NCI-H2171 treated with DMSO at 0.1 percent for 48 hours (cell line): ENCODE data around the gene CCDC71L.
A peak's percentile ranks its signal among the peaks of the same experiment; 100 is the strongest.
"Not testable (repeated sequence)": the region's sequence is repeated elsewhere in the genome, so short reads cannot be mapped to it uniquely, and the experiment has no call there.

Experiments used
- DNase-seq: peaks from one replicate; lab custom pipeline; 2025; lab: John Stamatoyannopoulos, UW

Gene CCDC71L

GRCh38 chr7:106660862-106661720 lies at the start of gene CCDC71L:
Gene CCDC71L (minus strand): TSS chr7:106661158. CDS start chr7:106660896, 262 bp downstream.
- DNase-seq = peak; percentile 95

DNA sequence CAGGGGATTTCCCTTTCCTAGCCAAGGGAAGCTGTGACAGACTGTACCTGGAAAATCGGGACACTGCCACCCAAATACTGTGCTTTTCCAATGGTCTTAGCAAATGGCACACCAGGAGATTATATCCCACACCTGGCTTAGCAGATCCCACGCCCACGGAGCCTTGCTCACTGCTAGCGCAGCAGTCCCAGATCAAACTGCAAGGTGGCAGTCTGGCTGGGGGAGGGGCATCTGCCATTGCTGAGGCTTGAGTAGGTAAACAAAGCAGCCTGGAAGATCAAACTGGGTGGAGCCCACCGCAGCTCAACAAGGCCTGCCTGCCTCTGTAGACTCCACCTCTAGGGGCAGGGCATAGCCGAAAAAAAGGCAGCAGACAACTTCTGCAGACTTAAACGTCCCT lies 48.6 kb upstream of the CCDC71L start:
- DNase-seq = not testable (repeated sequence)

- DNase-seq = no peak
Measured at GRCh38 chr7:106704000-106704840, 43.3 kb upstream of the CCDC71L start.

GRCh38 chr7:106693677-106694353 lies 32.9 kb upstream of the CCDC71L start:
- DNase-seq = no peak

DNA sequence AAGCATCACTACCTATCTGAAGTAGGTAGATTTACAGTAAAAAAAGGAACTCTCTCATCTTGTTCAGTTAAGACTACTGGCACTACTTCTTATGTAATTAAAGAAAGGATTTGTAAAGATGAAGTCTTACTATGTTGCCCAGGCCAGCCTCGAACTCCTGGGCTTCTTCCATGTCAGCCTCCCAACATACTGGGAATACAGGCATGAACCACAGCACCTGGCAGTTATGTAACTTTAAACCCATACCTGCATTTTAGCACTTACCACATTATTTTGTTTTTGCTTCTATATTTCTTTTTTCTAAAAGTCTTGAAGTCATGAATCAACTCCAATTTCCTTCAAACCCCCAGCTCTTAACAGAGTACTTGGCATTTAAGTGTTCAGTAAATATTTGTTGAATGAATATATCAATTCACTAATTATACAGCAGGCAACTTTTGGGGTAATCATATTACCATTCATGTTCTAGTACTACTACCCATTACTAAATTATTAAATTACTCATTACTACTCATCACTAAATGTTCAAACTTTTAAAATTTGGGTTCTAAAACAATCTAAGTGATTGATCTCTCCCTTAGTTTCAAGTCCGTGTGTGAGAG lies 31.6 kb upstream of the CCDC71L start:
- DNase-seq = no peak

- not testable (repeated sequence) for DNase-seq
Measured at GRCh38 chr7:106688161-106688560, 27.2 kb upstream of the CCDC71L start.

- DNase-seq = no peak
Measured at GRCh38 chr7:106683941-106684340, 23.0 kb upstream of the CCDC71L start.

GRCh38 chr7:106681815-106682495 lies 21.0 kb upstream of the CCDC71L start:
- no peak for DNase-seq

GRCh38 chr7:106679153-106679931 lies 18.4 kb upstream of the CCDC71L start:
- no peak for DNase-seq

DNA sequence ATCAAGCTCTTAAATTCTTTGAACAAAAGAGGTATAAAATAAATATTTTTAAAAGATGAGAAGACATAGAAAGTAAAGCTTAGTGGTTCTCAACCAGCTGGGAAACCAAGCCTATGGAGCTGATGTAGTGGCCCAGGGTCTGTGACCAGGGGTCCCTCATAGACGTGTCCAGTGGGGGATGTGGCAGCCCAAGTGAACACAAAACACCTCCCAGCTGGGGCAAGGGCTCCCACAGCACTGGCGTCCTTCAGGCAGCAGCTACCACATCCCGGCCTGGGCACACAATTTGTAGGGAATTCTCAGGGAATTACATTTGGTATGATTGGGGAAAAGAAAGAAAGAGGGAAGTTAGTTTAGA lies 17.8 kb upstream of the CCDC71L start:
- no peak for DNase-seq

DNA sequence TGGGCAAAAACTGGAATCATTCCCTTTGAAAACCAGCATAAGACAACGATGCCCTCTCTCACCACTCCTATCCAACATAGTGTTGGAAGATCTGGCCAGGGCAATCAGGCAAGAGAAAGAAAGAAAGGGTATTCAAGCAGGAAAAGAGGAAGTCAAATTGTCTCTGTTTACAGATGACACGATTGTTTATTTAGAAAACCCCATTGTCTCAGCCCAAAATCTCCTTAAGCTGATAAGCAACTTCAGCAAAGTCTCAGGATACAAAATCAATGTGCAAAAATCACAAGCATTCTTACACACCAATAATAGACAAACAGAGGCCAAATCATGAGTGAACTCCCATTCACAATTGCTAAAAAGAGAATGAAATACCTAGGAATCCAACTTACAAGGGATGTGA lies 15.5 kb upstream of the CCDC71L start:
- not testable (repeated sequence) for DNase-seq

DNA sequence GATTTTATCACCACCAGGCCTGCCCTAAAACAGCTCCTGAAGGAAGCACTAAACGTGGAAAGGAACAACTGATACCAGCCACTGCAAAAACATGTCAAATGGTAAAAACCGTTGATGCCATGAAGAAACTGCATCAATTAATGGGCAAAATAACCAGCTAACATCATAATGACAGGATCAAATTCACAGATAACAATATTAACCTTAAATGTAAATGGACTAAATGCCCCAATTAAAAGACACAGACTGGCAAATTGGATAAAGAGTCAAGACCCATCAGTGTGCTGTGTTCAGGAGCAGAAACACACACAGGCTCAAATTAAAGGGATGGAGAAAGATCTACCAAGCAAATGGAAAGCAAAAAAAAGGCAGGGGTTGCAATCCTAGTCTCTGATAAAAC lies 12.7 kb upstream of the CCDC71L start:
- not testable (repeated sequence) for DNase-seq

- not testable (repeated sequence) for DNase-seq
Measured at GRCh38 chr7:106671930-106672329, 11.0 kb upstream of the CCDC71L start.

DNA sequence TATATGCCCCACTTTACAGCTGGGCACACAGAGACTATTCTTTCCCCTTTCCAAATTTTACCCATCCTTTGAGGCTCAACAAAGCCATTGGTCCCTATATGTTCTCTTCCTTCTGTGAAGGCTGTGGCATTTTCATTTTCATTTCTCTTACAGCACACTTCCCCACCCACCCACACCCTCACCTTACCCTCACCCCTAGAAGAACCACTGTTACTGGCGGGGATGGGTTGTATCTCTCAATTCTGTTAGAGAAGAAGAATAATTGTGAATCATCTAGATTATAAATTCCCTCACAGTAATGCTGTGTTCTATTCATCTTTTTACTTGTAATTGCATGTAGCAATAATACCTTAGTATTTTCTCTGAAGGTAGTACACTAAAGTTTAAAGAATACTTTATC lies 10.2 kb upstream of the CCDC71L start:
- no peak for DNase-seq

DNA sequence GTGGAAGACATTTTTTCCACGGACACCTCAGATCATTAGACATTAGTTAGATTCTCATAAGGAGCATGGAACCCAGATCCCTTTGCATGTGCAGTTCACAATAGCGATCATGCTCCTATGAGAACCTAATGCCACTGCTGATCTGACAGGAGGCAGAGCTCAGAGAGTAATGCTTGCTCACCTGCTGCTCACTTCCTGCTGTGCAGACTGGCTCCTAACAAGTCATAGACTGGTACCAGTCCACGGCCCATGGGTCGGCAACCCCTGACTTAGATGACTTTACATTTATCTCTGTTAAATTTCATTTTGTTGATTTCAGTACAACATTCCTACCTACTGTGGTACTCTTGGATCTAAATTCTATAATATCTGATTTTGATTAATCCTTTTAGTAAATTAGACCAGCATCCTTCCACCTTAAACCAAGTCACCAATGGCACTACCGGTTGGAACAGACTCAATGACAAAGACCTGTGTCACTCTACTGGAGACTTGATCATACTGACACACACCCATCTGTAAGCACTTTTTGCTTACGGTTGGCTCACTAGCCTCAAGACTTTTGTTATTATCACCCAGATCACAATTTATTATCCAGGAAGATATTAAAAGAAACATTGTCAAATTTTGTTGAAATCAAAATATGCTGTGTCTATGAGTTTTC lies 8.0 kb upstream of the CCDC71L start:
- DNase-seq = no peak

DNA sequence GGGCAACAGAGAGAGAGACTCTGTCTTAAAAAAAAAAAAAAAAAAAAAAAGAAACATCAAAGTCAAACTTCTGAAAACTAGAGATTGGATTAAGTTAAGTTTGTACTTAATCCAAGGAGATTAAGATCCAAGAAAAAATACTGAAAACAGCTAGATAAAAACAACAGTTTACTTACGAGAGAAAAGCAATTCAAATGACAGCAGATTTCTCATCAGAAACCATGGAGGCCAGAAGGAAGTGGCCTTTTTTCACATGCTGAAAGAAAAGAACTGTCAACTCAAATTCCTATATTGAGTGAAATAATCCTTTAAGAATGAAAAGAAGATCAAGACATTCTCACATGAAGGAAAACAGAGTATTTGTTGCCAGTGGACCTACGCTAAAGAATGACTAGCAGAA lies 5.4 kb upstream of the CCDC71L start:
- no peak for DNase-seq

GRCh38 chr7:106664343-106664742 lies 3.4 kb upstream of the CCDC71L start:
- no peak for DNase-seq

DNA sequence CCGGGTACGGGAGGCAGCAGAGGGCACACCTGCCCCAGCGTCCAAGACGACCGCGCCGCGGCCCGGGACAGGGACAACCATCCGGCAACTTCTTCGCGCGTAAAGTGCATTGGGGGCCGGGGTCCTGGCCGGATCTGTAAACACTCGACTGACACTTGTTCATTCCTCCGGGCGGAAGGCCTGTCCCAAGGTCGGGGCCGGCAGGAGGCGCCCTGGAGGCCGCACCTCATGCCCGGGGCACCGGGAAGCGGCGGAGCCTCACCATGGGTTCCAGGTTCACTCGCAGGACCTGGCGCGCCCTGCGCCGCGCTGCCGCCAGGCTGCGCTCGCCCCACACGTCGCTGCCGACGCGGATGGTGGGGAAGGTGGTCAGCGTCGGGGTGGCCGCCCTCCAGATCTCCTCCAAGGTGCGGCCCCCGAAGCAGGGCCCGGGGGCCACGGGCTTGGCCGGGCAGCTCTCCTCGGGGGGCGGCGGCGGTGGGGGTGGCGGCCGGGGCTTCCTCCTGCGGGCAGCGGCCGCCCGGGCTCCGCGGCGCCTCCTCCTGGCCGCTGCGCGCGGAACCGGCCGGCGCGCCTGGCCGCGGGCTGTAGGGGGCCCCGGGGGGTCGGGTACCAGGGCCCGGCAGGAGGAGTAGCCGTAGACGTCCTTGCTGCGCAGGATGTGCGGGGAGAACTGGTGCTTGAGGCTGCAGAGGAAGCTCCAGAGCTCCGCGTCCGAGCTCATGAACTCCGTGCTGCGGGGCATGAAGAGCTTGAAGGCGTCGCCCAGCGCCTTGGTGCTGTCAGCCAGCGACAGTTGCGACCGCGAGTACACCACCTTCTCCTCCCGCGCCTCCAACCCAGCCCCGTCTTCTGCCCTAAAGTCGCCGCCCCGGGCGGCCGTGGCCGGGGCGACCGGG lies 746 bp downstream of the CCDC71L start:
- DNase-seq = peak; percentile 49
